ENCODE results near the gene SLC5A8.

The SLC5A8 gene

GRCh38 chr12:101110866-101111265 lies 99.2 kb downstream of the SLC5A8 start:
- DNase-seq (ENCODE audit: low read depth), result no peak
- TF ChIP-seq, protein P1, sequence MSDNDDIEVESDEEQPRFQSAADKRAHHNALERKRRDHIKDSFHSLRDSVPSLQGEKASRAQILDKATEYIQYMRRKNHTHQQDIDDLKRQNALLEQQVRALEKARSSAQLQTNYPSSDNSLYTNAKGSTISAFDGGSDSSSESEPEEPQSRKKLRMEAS (IDR thresholded peaks at IDR 0.05; ENCODE audit: low read depth, low read length), result no peak
- no peak overlapping the region for H3K4me3 ChIP-seq (ENCODE audit: low read depth, low read length)

- H3K4me3 ChIP-seq (ENCODE audit: low read depth, low read length), result no peak overlapping the region
- peak; percentile 11 for DNase-seq (ENCODE audit: low read depth)
- TF ChIP-seq MYC (IDR thresholded peaks at IDR 0.05; ENCODE audit: low read depth, low read length) (no peak), POLR2A (IDR thresholded peaks at IDR 0.05; ENCODE audit: extremely low read depth, insufficient read length) (no peak), CTCF (IDR thresholded peaks at IDR 0.05; ENCODE audit: low read depth, low read length) (no peak)
- TF ChIP-seq, protein P1 (IDR thresholded peaks at IDR 0.05; ENCODE audit: low read depth, low read length), result no peak
Measured at GRCh38 chr12:101108130-101108529, 101.9 kb downstream of the SLC5A8 start.

GRCh38 chr12:101107032-101107763 lies 102.8 kb downstream of the SLC5A8 start:
- TF ChIP-seq POLR2A (IDR thresholded peaks at IDR 0.05; ENCODE audit: extremely low read depth, insufficient read length), result no peak
- TF ChIP-seq CTCF (IDR thresholded peaks at IDR 0.05; ENCODE audit: low read depth, low read length), result no peak
- TF ChIP-seq MYC (IDR thresholded peaks at IDR 0.05; ENCODE audit: low read depth, low read length), result no peak
- TF ChIP-seq, protein P1 (IDR thresholded peaks at IDR 0.05; ENCODE audit: low read depth, low read length), result no peak
- DNase-seq (ENCODE audit: low read depth), result no peak

More at GRCh38 chr12:101107032-101107763, 102.8 kb downstream of the SLC5A8 start:
- no peak overlapping the region for H3K4me3 ChIP-seq (ENCODE audit: low read depth, low read length)
